Suprapubic skin (tissue), 2 donors: Measurements from ENCODE around the gene CNIH3.

Experiments
- EP300 ChIP-seq: sonication (generic); formaldehyde crosslinking; IDR thresholded peaks from one replicate; pipeline ENCODE4 v1.6.1; 2017; ENCODE audit warnings: antibody characterized with exemption
- POLR2A ChIP-seq, 2 donors: fragments of 450-650 bp; IDR thresholded peaks; one replicate each; pipeline ENCODE4 v1.6.1; 2017; ENCODE audit warnings: antibody characterized with exemption in 2 of 2, mild to moderate bottlenecking in 2 of 2, moderate library complexity in 2 of 2

DNA sequence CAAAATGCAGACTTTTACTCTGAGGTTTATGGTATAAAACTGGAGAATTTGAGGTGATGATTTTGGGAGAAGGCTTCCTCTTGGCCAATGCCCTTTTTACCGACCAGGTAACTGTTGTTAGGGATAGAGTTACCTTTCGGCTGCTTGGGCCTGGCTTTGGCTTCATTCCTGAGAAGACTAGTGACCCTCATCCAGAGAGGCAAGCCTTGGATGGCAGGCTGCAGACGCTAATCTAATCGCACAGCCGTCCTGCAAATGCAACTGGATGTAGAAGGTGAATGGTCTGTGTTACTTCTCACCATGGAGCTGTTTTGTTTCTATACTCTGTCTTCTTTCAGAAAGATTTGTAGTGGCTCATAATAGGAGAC is 124.6 kb downstream of the CNIH3 start:
- no peak for TF ChIP-seq POLR2A (IDR thresholded peaks at IDR 0.05)
- no peak for TF ChIP-seq EP300
